ENCODE data around the gene SERBP1.

DNA sequence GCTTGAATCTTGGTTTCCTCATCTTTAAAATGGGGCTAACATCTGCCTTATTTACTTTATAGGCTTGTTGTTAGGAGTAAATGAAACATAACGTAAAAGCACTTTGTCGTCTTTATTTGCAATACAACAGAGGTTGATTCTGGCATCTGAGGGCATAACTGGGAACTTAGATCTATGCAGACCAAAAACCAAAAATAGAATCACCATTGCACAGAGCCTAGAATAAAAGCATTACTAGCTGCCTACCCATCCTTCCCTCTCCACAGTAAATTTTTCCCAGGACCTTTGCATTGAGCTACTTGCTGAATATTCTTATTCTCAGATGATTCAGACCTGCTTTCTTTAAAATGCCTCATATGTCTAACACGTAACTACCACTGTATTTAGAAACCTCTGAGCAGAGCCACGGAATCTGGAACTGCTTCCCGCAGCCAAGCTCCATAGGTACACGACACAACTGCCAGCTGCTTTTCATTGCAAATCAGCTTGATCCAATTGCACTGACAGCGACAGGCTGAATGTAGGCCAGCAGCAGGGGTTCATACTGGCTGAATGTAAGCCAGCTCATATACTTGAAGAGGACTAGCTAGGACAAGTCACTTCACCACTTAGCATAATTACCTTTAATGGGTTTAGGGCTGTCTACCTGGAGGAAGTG is 33.2 kb upstream of the SERBP1 start:
- TF ChIP-seq, protein P1, sequence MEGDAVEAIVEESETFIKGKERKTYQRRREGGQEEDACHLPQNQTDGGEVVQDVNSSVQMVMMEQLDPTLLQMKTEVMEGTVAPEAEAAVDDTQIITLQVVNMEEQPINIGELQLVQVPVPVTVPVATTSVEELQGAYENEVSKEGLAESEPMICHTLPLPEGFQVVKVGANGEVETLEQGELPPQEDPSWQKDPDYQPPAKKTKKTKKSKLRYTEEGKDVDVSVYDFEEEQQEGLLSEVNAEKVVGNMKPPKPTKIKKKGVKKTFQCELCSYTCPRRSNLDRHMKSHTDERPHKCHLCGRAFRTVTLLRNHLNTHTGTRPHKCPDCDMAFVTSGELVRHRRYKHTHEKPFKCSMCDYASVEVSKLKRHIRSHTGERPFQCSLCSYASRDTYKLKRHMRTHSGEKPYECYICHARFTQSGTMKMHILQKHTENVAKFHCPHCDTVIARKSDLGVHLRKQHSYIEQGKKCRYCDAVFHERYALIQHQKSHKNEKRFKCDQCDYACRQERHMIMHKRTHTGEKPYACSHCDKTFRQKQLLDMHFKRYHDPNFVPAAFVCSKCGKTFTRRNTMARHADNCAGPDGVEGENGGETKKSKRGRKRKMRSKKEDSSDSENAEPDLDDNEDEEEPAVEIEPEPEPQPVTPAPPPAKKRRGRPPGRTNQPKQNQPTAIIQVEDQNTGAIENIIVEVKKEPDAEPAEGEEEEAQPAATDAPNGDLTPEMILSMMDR (conservative IDR thresholded peaks at IDR 0.05; ENCODE audit: low read length): no peak
- no peak for TF ChIP-seq EZH2phosphoT487 (IDR thresholded peaks at IDR 0.05; ENCODE audit: borderline replicate concordance, low read depth, low read length)
